Omental fat pad (tissue), 4 donors: ENCODE measurements around the gene ARID5B. TPM values are rescaled to one million over a fixed set of nuclear protein-coding genes. Genes with fewer than 3 reads are reported as not detected.

Source experiments
- ATAC-seq: fragments of 150-250 bp; one replicate; pipeline ENCODE4 v1.9.1; 2016; ENCODE audit warnings: mild to moderate bottlenecking, moderate library complexity; ENCODE audit not compliant: low FRiP score
- DNase-seq: peaks from one replicate; pipeline ENCODE4 v3.0.0-alpha.2; 2019; ENCODE audit warnings: low spot score
- CTCF ChIP-seq, 3 donors: fragments of 450-650 bp; IDR thresholded peaks; one replicate each; pipeline ENCODE4 v1.5.1; 2016 to 2017; ENCODE audit warnings: antibody characterized with exemption in 3 of 3, mild to moderate bottlenecking in 3 of 3, moderate library complexity in 2 of 3
- total RNA-seq, 4 donors: library from RNA; depleted of rRNA; stranded (reverse); fragments of >200 nt; gene quantifications; one replicate each; pipeline ENCODE4 v1.1.0, GENCODE V29; 2016

Gene ARID5B
- total RNA-seq, 4 donors from 2014 or later, result 57.5 to 163 (median 123) TPM

- no peak for TF ChIP-seq CTCF (IDR thresholded peaks at IDR 0.05)
- ATAC-seq, result no peak
- DNase-seq, result no peak
These were observed 64.3 kb downstream of the ARID5B start for GRCh38 chr10:61965703-61966395.

- no peak for TF ChIP-seq CTCF (IDR thresholded peaks at IDR 0.05)
- ATAC-seq, result no peak
- DNase-seq, result no peak
These were observed 65.8 kb downstream of the ARID5B start for GRCh38 chr10:61967298-61967697.

GRCh38 chr10:61970182-61971002 is 68.9 kb downstream of the ARID5B start:
- ATAC-seq (peak; percentile 61), DNase-seq (no peak)
- TF ChIP-seq CTCF (IDR thresholded peaks at IDR 0.05), result no peak

- no peak for TF ChIP-seq CTCF (IDR thresholded peaks at IDR 0.05)
- DNase-seq (no peak), ATAC-seq (no peak)
These were observed 69.5 kb downstream of the ARID5B start for GRCh38 chr10:61971003-61971325.

GRCh38 chr10:61973169-61973568 is 71.7 kb downstream of the ARID5B start:
- TF ChIP-seq CTCF (IDR thresholded peaks at IDR 0.05), result no peak
- no peak for ATAC-seq
- no peak for DNase-seq

GRCh38 chr10:61973906-61974305 is 72.4 kb downstream of the ARID5B start:
- ATAC-seq (no peak), DNase-seq (no peak)
- no peak for TF ChIP-seq CTCF (IDR thresholded peaks at IDR 0.05)
